Keratinocyte (primary cell): Measurements from ENCODE around the gene ADGRB3. TPM values are rescaled to one million over a fixed set of nuclear protein-coding genes. Genes with fewer than 3 reads are reported as not detected.

Source experiments
- DNase-seq: peaks from one replicate; pipeline ENCODE4 v3.0.0-alpha.2; 2011; ENCODE audit warnings: low read depth, missing footprints, low spot score
- FAIRE-seq: peaks from 2 replicates; lab custom pipeline; 2011; peaks lifted over from hg19 to GRCh38; lab: Jason Lieb, UNC
- H2AFZ ChIP-seq: 2 replicates; pipeline ENCODE4 v1.6.0; 2012; ENCODE audit warnings: low read length, control low read depth, inconsistent platforms; ENCODE audit not compliant: control insufficient read depth
- H3K27ac ChIP-seq: 2 replicates; pipeline ENCODE4 v1.5.1; 2011; ENCODE audit warnings: low read length; ENCODE audit not compliant: control insufficient read depth, insufficient read depth
- H3K27me3 ChIP-seq: 3 replicates; pipeline ENCODE4 v1.6.0; 2011; ENCODE audit warnings: low read length; ENCODE audit not compliant: control insufficient read depth, insufficient read depth; ENCODE audit errors: extremely low read depth
- H3K36me3 ChIP-seq, 2 experiments: 2 replicates in 1 of 2; 3 replicates in 1 of 2; pipeline ENCODE4 v1.5.1; 2011; ENCODE audit warnings: low read length in 2 of 2, mild to moderate bottlenecking in 1 of 2; ENCODE audit not compliant: control insufficient read depth in 2 of 2, insufficient read depth in 2 of 2; ENCODE audit errors: extremely low read depth in 1 of 2
- H3K4me1 ChIP-seq: 3 replicates; pipeline ENCODE4 v1.5.1; 2011; ENCODE audit warnings: low read length; ENCODE audit not compliant: control insufficient read depth, insufficient read depth; ENCODE audit errors: extremely low read depth
- H3K4me2 ChIP-seq: 3 replicates; pipeline ENCODE4 v1.6.0; 2011; ENCODE audit warnings: low read depth, low read length; ENCODE audit not compliant: control insufficient read depth, insufficient read depth; ENCODE audit errors: extremely low read depth
- H3K4me3 ChIP-seq, 3 experiments: fragments of 200-600 bp in 1 of 3; sonication (generic) in 1 of 3; 2 replicates in 2 of 3; 3 replicates in 1 of 3; pipeline ENCODE4 v1.5.1; 2011 to 2016; ENCODE audit warnings: low read length in 3 of 3, mild to moderate bottlenecking in 3 of 3, control low read depth in 2 of 3, inconsistent platforms in 1 of 3, low read depth in 1 of 3, mixed read lengths in 1 of 3, mixed run types in 1 of 3, moderate library complexity in 1 of 3; ENCODE audit not compliant: control insufficient read depth in 2 of 3, insufficient read depth in 2 of 3; ENCODE audit errors: extremely low read depth in 1 of 3
- H3K79me2 ChIP-seq: 2 replicates; pipeline ENCODE4 v1.6.0; 2012; ENCODE audit warnings: low read length; ENCODE audit not compliant: control insufficient read depth, insufficient read depth
- H3K9ac ChIP-seq: 3 replicates; pipeline ENCODE4 v1.6.0; 2011; ENCODE audit warnings: low read length; ENCODE audit not compliant: control insufficient read depth, insufficient read depth; ENCODE audit errors: extremely low read depth
- H3K9me1 ChIP-seq: 3 replicates; pipeline ENCODE4 v1.6.0; 2011; ENCODE audit warnings: low read length; ENCODE audit not compliant: control insufficient read depth, insufficient read depth; ENCODE audit errors: extremely low read depth
- H3K9me3 ChIP-seq: 2 replicates; pipeline ENCODE4 v1.5.1; 2012; ENCODE audit warnings: low read depth, low read length; ENCODE audit not compliant: control insufficient read depth
- H4K20me1 ChIP-seq: 3 replicates; pipeline ENCODE4 v1.6.0; 2011; ENCODE audit warnings: low read length; ENCODE audit not compliant: control insufficient read depth, insufficient read depth; ENCODE audit errors: extremely low read depth
- EZH2 ChIP-seq: IDR thresholded peaks from one replicate; pipeline ENCODE4 v1.6.1; 2012; ENCODE audit warnings: inconsistent platforms, mild to moderate bottlenecking, low read length, moderate library complexity
- dilution Hi-C: fragments of 300-500 bp; cut with MboI; formaldehyde crosslinking; loops from one replicate; pipeline ENCODE4 v1.7.0; 2020; ENCODE audit warnings: low sequenced_read_pairs; ENCODE audit not compliant: extremely low pct_ligation_motif_present
- polyA plus RNA-seq, 5 experiments: library from polyadenylated mRNA; depleted of rRNA in 3 of 5; stranded (reverse) in 3 of 5; stranded (forward) in 1 of 5; unstranded in 1 of 5; fragments of >200 nt; gene quantifications; 1 replicate in 1 of 5; 2 replicates in 3 of 5; 3 replicates in 1 of 5; pipeline versions ENCODE4 v1.2.1 to v1.2.3, GENCODE V29; 2011 to 2012; ENCODE audit warnings: missing spikeins in 2 of 5, low read depth in 1 of 5, low replicate concordance in 1 of 5
- TF ChIP-seq, protein P1 (sequence below), 3 experiments: IDR thresholded peaks in 1 of 3; conservative IDR thresholded peaks in 1 of 3; optimal IDR thresholded peaks in 1 of 3; 2 replicates in 2 of 3; 3 replicates in 1 of 3; pipeline versions ENCODE3 to v1.5.1; 2011; ENCODE audit warnings: low read length in 3 of 3, mild to moderate bottlenecking in 3 of 3, moderate library complexity in 2 of 3, control low read depth in 1 of 3, inconsistent platforms in 1 of 3; ENCODE audit not compliant: insufficient read depth in 2 of 3; ENCODE audit errors: extremely low read depth in 1 of 3

ADGRB3 gene
- polyA plus RNA-seq, 1 donor (not counting 4 experiments of a cell fraction or from before 2014, with no cell fraction given): not detected

DNA sequence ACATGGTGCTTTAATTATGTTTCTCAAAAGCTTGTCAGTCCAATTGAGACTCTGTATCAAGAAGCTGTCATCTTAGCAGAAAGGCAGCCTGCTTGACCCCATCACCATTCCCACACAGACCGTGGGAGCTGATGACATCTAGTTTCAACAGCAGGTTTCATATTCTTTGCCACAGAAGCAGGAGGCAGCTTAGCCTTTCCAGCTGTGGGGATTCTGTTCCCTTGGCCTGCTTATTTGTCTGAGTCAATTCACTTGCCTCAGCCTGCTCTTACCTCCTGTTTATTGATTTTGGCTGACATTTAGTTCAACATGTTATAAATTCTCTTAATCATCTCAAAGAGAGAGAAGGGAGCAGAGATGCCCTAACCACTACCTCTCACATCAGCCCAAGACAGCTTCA, 527.7 kb downstream of the ADGRB3 start:
- Histone ChIP-seq H4K20me1 (no peaks in the 10 kb centered on the region), H3K4me3 (no peak overlapping the region), H3K9me1 (no peaks in the 10 kb centered on the region), H3K9ac (no peak overlapping the region), H3K9me3 (no peaks in the 10 kb centered on the region), H3K79me2 (no peaks in the 10 kb centered on the region), H3K4me1 (no peaks in the 10 kb centered on the region), H3K27me3 (no peaks in the 10 kb centered on the region), H3K4me2 (no peak overlapping the region), H3K27ac (no peak overlapping the region), H3K36me3 (no peaks in the 10 kb centered on the region), H2AFZ (no peak overlapping the region)
- TF ChIP-seq, protein P1, sequence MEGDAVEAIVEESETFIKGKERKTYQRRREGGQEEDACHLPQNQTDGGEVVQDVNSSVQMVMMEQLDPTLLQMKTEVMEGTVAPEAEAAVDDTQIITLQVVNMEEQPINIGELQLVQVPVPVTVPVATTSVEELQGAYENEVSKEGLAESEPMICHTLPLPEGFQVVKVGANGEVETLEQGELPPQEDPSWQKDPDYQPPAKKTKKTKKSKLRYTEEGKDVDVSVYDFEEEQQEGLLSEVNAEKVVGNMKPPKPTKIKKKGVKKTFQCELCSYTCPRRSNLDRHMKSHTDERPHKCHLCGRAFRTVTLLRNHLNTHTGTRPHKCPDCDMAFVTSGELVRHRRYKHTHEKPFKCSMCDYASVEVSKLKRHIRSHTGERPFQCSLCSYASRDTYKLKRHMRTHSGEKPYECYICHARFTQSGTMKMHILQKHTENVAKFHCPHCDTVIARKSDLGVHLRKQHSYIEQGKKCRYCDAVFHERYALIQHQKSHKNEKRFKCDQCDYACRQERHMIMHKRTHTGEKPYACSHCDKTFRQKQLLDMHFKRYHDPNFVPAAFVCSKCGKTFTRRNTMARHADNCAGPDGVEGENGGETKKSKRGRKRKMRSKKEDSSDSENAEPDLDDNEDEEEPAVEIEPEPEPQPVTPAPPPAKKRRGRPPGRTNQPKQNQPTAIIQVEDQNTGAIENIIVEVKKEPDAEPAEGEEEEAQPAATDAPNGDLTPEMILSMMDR (optimal IDR thresholded peaks at IDR 0.05 in 1 of 3, IDR thresholded peaks at IDR 0.05 in 1 of 3, conservative IDR thresholded peaks at IDR 0.05 in 1 of 3; ENCODE audit: extremely low read depth in 1 of 3, insufficient read depth in 2 of 3, low read length in 3 of 3): no peak
- no peak for TF ChIP-seq EZH2
- DNase-seq (no peak), FAIRE-seq (no peak)
- dilution Hi-C loops: no loop called here

DNA sequence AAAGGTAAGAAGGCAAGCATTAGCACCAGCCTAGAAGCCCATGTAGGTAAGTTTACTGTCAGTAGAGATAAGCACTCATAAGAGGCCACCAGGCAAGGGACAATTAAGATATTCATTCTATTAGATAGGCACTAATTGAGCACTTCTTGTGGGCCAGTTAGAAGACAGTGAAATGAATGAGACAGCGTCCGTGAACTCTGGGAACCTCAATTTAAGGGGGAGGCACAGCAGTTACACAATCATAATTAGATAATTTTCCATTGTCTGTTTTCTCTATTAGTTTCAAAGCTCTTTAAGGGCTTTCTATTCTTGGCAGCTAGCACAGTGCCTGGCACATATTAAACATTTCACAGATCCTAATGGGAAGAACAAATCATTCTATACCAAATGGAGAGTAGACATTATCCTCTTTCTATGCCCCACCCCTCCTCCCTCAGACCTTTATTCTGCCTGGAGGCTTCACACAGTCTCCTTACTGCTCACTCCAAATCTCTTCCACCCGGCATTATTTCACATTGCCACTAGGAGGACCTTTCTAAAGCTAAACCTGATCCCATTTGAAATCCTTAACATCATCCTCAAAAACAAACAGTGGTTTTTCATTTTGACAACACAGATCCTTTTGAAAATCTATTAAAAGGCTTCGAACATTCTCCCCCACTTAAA, 529.6 kb downstream of the ADGRB3 start:
- FAIRE-seq (no peak), DNase-seq (no peak)
- H3K9me1 ChIP-seq: no peaks in the 10 kb centered on the region
- H3K4me3 ChIP-seq: no peak overlapping the region
- H3K27ac ChIP-seq: no peak overlapping the region
- dilution Hi-C loops: no loop called here
- H4K20me1 ChIP-seq: no peaks in the 10 kb centered on the region
- no peak overlapping the region for H3K9ac ChIP-seq
- TF ChIP-seq EZH2: no peak
- TF ChIP-seq, protein P1 (optimal IDR thresholded peaks at IDR 0.05 in 1 of 3, IDR thresholded peaks at IDR 0.05 in 1 of 3, conservative IDR thresholded peaks at IDR 0.05 in 1 of 3; ENCODE audit: extremely low read depth in 1 of 3, insufficient read depth in 2 of 3, low read length in 3 of 3): peak in 1 of 3 experiments; percentile 21
- no peaks in the 10 kb centered on the region for H3K36me3 ChIP-seq
- no peaks in the 10 kb centered on the region for H3K27me3 ChIP-seq
- no peaks in the 10 kb centered on the region for H3K79me2 ChIP-seq
- H3K9me3 ChIP-seq: no peaks in the 10 kb centered on the region
- H3K4me1 ChIP-seq: no peaks in the 10 kb centered on the region
- no peak overlapping the region for H3K4me2 ChIP-seq
- H2AFZ ChIP-seq: no peak overlapping the region
